Erythroblast (primary cell): Measurements from ENCODE around the gene LDLR.

Experiments
- GATA1 ChIP-seq: IDR thresholded peaks from 2 replicates; pipeline ENCODE4 v1.6.1; 2011; ENCODE audit warnings: low read depth, mild to moderate bottlenecking, control low read depth, low read length, moderate library complexity
- POLR2A ChIP-seq: IDR thresholded peaks from 2 replicates; pipeline ENCODE4 v1.6.1; 2011; ENCODE audit warnings: mild to moderate bottlenecking, low read length

- TF ChIP-seq POLR2A = no peak
- no peak for TF ChIP-seq GATA1
Observed at GRCh38 chr19:11168568-11168967, 79.3 kb downstream of the LDLR start.
